Left lung (tissue), 10 donors: ENCODE results near the gene NSRP1. TPM values are rescaled to one million over a fixed set of nuclear protein-coding genes. Genes with fewer than 3 reads are reported as not detected.
"Not testable (repeated sequence)": the region's sequence is repeated elsewhere in the genome, so short reads cannot be mapped to it uniquely, and the experiment has no call there.

Source experiments
- ATAC-seq: fragments of 200-7000 bp; cut with Tn5 transposase; one replicate; pipeline ENCODE4 v1.9.1; 2020; ENCODE audit warnings: moderate library complexity
- DNase-seq, 4 donors: peaks; one replicate each; pipeline ENCODE4 v3.0.0-alpha.2; 2013 to 2020
- H3K27ac ChIP-seq, 2 donors: fragments of 200-600 bp; sonication (generic) in 1 of 2; one replicate each; pipeline versions ENCODE4 v1.5.0 to v1.8.0; 2020 to 2021
- H3K27me3 ChIP-seq, 2 donors: fragments of 200-600 bp; sonication (generic) in 1 of 2; one replicate each; pipeline versions ENCODE4 v1.5.0 to v1.8.0; 2020 to 2021
- H3K36me3 ChIP-seq, 2 donors: fragments of 200-600 bp; sonication (generic) in 1 of 2; one replicate each; pipeline versions ENCODE4 v1.5.0 to v1.8.0; 2020 to 2021
- H3K4me1 ChIP-seq, 2 donors: fragments of 200-600 bp; one replicate each; pipeline ENCODE4 v1.8.0; 2021
- H3K4me3 ChIP-seq, 2 donors: fragments of 200-600 bp; sonication (generic) in 1 of 2; one replicate each; pipeline versions ENCODE4 v1.5.0 to v1.8.0; 2020 to 2021; ENCODE audit warnings: mild to moderate bottlenecking in 1 of 2
- H3K9me3 ChIP-seq, 2 donors: fragments of 200-600 bp; sonication (generic) in 1 of 2; one replicate each; pipeline versions ENCODE4 v1.5.0 to v1.8.0; 2020 to 2021
- intact Hi-C, 2 donors: fragments of 100-400 bp; cut with DNase I; formaldehyde crosslinking; loops; one replicate each; pipeline versions ENCODE4 v1.11.2 to v1.14.2; 2022
- polyA plus RNA-seq, 6 donors: library from polyadenylated mRNA; unstranded; fragments of 120-200 nt; gene quantifications; one replicate each; pipeline ENCODE4 v1.2.1, GENCODE V29; 2013; ENCODE audit not compliant: insufficient read length in 6 of 6
- total RNA-seq, 2 donors: library from RNA; stranded (reverse); fragmentation: NEBNext Ultra II Directional; extraction: Animal tissue kit (Norgen Biotek cat#: 25700); gene quantifications; one replicate each; pipeline ENCODE4 v1.2.1, GENCODE V29; 2021
- TF ChIP-seq, protein P1 (sequence below), 2 donors: fragments of 200-600 bp; sonication (generic) in 1 of 2; IDR thresholded peaks; one replicate each; pipeline versions ENCODE4 v1.5.0 to v1.8.0; 2021; ENCODE audit warnings: antibody characterized with exemption in 2 of 2
- donor health status: DM: no; HTN: yes; CAD: no.
- donor health status: DM: no; HTN: no; CAD: no.

NSRP1 gene
- total and polyA plus RNA-seq, 8 donors, result 17.7 to 42.8 (median 38.9) TPM

DNA sequence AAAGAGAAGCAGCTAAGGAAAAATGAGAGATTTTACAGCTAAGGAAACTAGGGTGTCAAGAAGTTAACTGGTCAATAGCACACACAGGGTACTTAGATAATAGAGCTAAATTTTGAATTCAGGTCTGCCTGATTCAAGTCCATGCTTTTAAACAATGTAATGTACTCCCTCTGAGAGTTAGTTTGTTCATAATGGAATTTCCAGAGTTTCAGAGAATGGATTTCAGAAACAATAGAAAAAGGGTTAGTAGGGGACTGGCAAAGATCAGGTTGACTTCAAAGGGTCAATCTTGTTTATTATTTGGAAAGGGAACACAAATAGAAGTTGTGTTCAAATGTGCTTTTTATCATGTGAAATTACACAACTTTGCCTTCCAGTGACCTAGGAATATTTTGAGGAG lies 17.9 kb downstream of the NSRP1 start:
- no peaks in the 10 kb centered on the region for H3K9me3 ChIP-seq

DNA sequence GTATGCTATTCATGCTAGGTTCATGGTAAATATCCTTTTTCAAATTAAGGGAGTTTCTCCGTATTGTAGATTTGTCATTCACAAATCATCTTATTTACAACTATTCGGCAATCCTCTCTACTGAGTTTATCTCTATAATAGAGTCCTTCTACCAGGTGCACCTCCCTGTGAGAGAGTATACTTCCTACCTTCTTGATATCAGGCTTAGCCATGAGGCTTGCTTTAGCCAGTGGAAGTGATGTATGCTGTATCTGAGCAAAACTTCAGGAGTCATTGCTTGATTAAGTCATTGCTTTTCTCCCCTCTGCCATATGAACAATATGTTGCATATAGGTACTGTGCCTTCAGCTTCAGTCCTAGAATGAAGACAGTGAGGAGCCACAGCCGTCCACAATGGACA lies 20.5 kb downstream of the NSRP1 start:
- no peak for ATAC-seq
- TF ChIP-seq, protein P1, sequence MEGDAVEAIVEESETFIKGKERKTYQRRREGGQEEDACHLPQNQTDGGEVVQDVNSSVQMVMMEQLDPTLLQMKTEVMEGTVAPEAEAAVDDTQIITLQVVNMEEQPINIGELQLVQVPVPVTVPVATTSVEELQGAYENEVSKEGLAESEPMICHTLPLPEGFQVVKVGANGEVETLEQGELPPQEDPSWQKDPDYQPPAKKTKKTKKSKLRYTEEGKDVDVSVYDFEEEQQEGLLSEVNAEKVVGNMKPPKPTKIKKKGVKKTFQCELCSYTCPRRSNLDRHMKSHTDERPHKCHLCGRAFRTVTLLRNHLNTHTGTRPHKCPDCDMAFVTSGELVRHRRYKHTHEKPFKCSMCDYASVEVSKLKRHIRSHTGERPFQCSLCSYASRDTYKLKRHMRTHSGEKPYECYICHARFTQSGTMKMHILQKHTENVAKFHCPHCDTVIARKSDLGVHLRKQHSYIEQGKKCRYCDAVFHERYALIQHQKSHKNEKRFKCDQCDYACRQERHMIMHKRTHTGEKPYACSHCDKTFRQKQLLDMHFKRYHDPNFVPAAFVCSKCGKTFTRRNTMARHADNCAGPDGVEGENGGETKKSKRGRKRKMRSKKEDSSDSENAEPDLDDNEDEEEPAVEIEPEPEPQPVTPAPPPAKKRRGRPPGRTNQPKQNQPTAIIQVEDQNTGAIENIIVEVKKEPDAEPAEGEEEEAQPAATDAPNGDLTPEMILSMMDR (IDR thresholded peaks at IDR 0.05), result no peak

More for the DNA sequence above, 17.9 kb downstream of the NSRP1 start:
- no peaks in the 10 kb centered on the region for H3K27me3 ChIP-seq
- H3K4me1 ChIP-seq, result no peaks in the 10 kb centered on the region
- peaks cover 0 to 50% of the 10 kb centered on the region in 2 donors for H3K36me3 ChIP-seq
- intact Hi-C loops, result no loop called here
- H3K27ac ChIP-seq, result no peak overlapping the region
- ATAC-seq (no peak), DNase-seq (no peak)
- TF ChIP-seq, protein P1 (IDR thresholded peaks at IDR 0.05), result no peak
- no peak overlapping the region for H3K4me3 ChIP-seq

DNA sequence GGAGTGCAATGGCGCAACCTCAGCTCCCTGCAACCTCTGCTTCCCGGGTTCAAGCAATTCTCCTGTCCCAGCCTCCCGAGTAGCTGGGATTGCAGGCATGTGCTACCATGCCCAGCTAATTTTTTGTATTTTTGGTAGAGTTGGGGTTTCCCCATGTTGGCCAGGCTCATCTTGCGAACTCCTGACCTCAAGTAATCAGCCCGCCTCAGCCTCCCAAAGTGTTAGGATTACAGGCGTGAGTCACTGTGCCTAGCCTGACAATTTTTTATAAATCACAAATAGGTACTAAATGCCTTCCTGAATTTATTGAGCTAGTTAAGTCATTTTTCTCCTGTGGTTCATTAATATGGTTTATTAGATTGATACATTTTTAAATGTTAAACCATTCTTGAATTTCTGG lies 31.2 kb downstream of the NSRP1 start:
- H3K9me3 ChIP-seq, H3K4me1 ChIP-seq, ATAC-seq, H3K4me3 ChIP-seq, H3K27ac ChIP-seq, intact Hi-C loops, H3K27me3 ChIP-seq, DNase-seq: not testable (repeated sequence)
- H3K36me3 ChIP-seq, result peaks cover 0 to 12% of the 10 kb centered on the region in 2 donors

More for the DNA sequence above, 20.5 kb downstream of the NSRP1 start:
- DNase-seq, result no peak
- intact Hi-C loops, result no loop called here
- no peaks in the 10 kb centered on the region for H3K27me3 ChIP-seq
- H3K36me3 ChIP-seq, result peaks cover 0 to 25% of the 10 kb centered on the region in 2 donors
- H3K9me3 ChIP-seq, result no peaks in the 10 kb centered on the region
- no peaks in the 10 kb centered on the region for H3K4me1 ChIP-seq
- no peak overlapping the region for H3K27ac ChIP-seq
- no peak overlapping the region for H3K4me3 ChIP-seq

DNA sequence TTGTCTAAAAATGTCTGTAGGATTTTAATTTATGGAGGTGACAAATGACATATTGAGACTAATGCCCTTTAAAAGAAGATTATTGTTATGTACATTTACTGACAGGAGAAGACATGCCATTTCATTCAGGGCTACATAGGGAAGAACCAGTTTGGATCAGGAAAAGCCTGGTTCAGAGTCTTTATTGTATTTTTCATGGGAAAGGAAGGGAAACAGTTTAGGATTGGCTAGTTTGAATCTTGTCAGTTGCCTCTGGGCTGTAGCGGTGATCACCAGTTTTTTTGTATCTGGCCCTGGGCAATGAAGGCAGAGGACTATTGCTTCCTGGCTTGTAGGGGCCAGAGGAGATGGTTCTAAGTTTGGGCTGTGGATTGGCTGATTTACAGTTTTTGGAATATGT lies 31.8 kb downstream of the NSRP1 start:
- Histone ChIP-seq H3K9me3 (no peaks in the 10 kb centered on the region), H3K4me3 (no peak overlapping the region), H3K36me3 (peaks cover 0 to 12% of the 10 kb centered on the region in 2 donors), H3K27me3 (no peaks in the 10 kb centered on the region), H3K4me1 (no peaks in the 10 kb centered on the region), H3K27ac (no peak overlapping the region)
- ATAC-seq (no peak), DNase-seq (no peak)
- intact Hi-C loops, result no loop called here
- TF ChIP-seq, protein P1 (IDR thresholded peaks at IDR 0.05), result no peak

DNA sequence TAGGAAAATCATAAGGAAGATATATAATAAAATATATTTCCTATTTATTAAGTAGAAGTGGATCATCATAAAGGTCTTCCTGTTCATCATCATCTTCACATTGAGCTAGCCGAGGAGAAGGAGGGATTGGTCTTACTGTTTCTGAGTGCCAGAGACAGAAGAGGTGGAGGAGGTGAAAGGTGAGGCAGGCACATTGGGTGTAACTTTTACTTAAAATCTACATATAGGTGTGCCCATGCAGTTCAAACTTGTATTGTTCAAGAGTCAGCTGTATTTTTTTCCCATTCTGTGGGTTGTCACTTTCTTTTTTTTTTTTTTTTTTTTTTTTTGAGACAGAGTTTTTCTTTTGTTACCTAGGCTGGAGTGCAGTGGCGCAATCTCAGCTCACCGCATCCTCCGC lies 34.9 kb downstream of the NSRP1 start:
- intact Hi-C loops, result no loop called here
- no peak for ATAC-seq
- Histone ChIP-seq H3K4me3 (no peak overlapping the region), H3K4me1 (no peaks in the 10 kb centered on the region), H3K36me3 (peaks cover 0 to 18% of the 10 kb centered on the region in 2 donors), H3K9me3 (no peaks in the 10 kb centered on the region), H3K27me3 (no peaks in the 10 kb centered on the region), H3K27ac (no peak overlapping the region)
- no peak for DNase-seq
- TF ChIP-seq, protein P1 (IDR thresholded peaks at IDR 0.05), result no peak

DNA sequence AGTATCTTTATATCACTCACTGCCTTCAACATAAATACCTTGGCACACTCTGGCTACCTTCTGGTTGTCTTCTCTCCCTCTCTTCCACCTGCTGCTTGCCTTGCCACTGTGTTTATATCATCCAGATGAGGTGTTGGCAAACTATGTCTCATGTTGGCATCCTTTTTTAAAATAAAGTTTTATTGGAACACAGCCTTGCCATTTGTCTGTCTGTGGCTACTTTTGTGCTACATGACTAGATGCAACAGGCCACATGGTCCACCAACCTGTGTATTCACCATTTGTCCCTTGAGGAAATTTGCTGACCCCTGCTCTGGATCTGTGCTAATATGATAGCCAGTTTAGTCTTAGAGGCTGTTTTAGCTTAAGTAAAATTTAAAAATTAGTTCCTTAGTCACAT lies 36.8 kb downstream of the NSRP1 start:
- H3K36me3 ChIP-seq, result peaks cover 0 to 18% of the 10 kb centered on the region in 2 donors
- TF ChIP-seq, protein P1 (IDR thresholded peaks at IDR 0.05), result no peak
- no peak overlapping the region for H3K27ac ChIP-seq
- intact Hi-C loops, result no loop called here
- no peaks in the 10 kb centered on the region for H3K27me3 ChIP-seq
- H3K4me1 ChIP-seq, result no peaks in the 10 kb centered on the region
- H3K4me3 ChIP-seq, result no peak overlapping the region
- H3K9me3 ChIP-seq, result no peaks in the 10 kb centered on the region
- no peak for DNase-seq
- ATAC-seq, result no peak
